SIG-M5 treated with dmso at 0.1 percent for 504 hours (cell line): ENCODE data around the gene TAF11L8.
"Not testable (repeated sequence)": the region's sequence is repeated elsewhere in the genome, so short reads cannot be mapped to it uniquely, and the experiment has no call there.

ENCODE experiments used
- DNase-seq: peaks from one replicate; lab custom pipeline; 2025; ENCODE audit not compliant: unreplicated experiment; lab: John Stamatoyannopoulos, UW

TAF11L8 gene

GRCh38 chr5:17590860-17591259 lies at the start of gene TAF11L8:
Gene TAF11L8, minus strand, starts transcription at chr5:17590960.
- not testable (repeated sequence) for DNase-seq

GRCh38 chr5:17634160-17634559 lies 43.4 kb upstream of the TAF11L8 start, which contains the start of gene TAF11L14:
Gene TAF11L14, plus strand, starts transcription at chr5:17634460.
- DNase-seq = no peak

DNA sequence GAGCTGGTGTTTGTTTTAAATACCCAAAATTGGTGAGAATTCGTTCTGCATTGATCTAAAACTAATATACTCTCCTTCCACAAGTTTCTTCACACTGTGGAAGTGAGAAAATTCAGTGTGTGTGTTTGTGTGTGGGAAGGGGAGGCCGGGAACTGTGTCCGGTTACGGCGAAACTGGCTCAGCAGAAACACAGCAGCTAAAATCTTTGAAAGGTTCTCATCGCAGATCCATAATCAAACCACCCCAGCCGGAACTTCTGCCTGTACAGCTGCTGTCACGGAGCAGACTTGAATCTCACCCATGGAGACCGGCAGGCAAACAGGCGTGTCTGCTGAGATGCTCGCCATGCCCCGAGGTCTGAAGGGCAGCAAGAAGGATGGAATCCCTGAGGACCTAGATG lies 41.0 kb upstream of the TAF11L8 start, which contains the start of gene TAF11L13:
TAF11L13 (plus strand) TSS at position 301 of the 400 bp plus-strand sequence.
- not testable (repeated sequence) for DNase-seq

GRCh38 chr5:17625686-17626085 lies 34.9 kb upstream of the TAF11L8 start:
- DNase-seq = no peak

GRCh38 chr5:17620627-17621026 lies 29.9 kb upstream of the TAF11L8 start:
- DNase-seq = no peak

DNA sequence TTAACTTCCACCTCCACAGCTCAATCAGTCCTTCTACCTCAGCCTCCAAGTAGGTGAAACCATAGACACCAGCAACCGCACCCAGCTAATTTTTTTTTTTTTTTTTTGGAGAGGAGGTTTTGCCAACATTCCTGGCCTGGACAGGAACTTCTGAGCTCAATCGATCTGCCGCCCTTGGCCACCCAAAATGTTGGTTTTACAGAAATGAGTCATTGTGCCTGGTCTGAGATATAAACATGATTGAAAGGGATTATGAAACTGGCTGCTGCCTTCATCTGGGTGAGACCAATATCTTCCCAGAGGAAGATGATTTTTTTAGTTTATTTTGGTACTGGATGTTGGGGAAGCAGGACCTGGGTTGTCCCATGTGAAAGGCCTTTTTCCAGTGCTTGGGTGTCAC lies 28.6 kb upstream of the TAF11L8 start:
- no peak for DNase-seq

GRCh38 chr5:17614872-17615605 lies 24.3 kb upstream of the TAF11L8 start:
- DNase-seq = no peak

DNA sequence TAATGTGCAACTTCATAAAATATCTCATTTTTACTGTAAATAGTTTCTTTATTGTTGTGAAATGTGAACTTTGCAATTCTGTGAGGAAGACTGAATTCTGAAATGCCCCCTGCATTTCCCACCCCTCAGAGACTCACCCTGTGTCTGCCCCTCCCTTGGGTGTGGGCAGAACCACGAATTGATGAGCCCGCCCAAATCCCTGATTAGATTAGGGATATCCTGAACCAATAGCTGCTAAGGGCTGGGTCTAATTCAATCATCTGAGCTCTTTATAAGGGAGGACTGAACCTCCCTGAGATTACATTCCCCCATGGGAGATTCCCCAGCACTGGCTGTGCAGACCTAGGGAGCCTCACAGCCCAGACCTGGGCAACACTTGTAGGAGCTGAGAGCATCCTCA lies 19.3 kb upstream of the TAF11L8 start, which contains the start of gene TAF11L12:
TAF11L12 (plus strand) TSS at position 301 of the 400 bp plus-strand sequence.
- not testable (repeated sequence) for DNase-seq

GRCh38 chr5:17607461-17607860 lies 16.7 kb upstream of the TAF11L8 start:
- not testable (repeated sequence) for DNase-seq

- DNase-seq = no peak
Observed at GRCh38 chr5:17604951-17605350, 14.2 kb upstream of the TAF11L8 start.

DNA sequence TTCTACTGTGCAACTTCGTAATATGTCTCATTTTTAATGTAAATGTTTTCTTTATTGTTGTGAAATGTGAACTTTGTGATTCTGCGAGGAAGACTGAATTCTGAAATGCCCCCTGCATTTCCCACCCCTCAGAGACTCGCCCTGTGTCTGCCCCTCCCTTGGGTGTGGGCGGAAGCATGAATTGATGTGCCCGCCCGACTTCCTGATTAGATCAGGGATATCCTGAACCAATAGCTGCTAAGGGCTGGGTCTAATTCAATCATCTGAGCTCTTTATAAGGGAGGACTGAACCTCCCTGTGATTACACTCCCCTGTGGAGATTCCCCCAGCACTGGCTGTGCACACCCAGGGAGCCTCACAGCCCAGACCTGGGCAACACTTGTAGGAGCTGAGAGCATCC lies 13.1 kb upstream of the TAF11L8 start, which contains the start of gene TAF11L11:
TAF11L11 (plus strand) TSS at position 304 of the 400 bp plus-strand sequence.
- not testable (repeated sequence) for DNase-seq

- DNase-seq = not testable (repeated sequence)
Observed at GRCh38 chr5:17597728-17598127, 7.0 kb upstream of the TAF11L8 start, which contains the start of gene TAF11L10. Gene TAF11L10, minus strand, starts transcription at chr5:17597828.

GRCh38 chr5:17594255-17594654 lies 3.5 kb upstream of the TAF11L8 start, which contains the start of gene TAF11L9:
Gene TAF11L9, minus strand, starts transcription at chr5:17594394.
- not testable (repeated sequence) for DNase-seq

DNA sequence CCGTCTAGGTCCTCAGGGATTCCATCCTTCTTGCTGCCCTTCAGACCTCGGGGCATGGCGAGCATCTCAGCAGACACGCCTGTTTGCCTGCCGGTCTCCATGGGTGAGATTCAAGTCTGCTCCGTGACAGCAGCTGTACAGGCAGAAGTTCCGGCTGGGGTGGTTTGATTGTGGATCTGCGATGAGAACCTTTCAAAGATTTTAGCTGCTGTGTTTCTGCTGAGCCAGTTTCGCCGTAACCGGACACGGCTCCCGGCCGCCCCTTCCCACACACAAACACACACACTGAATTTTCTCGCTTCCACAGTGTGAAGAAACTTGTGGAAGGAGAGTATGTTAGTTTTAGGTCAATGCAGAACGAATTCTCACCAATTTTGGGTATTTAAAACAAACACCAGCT lies 5.1 kb downstream of the TAF11L8 start, which contains the start of gene TAF11L7:
TAF11L7 (minus strand) TSS at position 101 of the 400 bp plus-strand sequence.
- DNase-seq = not testable (repeated sequence)
